Ovary (tissue), 9 donors: ENCODE measurements around the gene RRP15. TPM values are rescaled to one million over a fixed set of nuclear protein-coding genes. Genes with fewer than 3 reads are reported as not detected.

Experiments
- DNase-seq, 5 donors: peaks; one replicate each; pipeline ENCODE4 v3.0.0-alpha.2; 2019 to 2020
- H3K27ac ChIP-seq, 2 donors: fragments of 200-600 bp; one replicate each; pipeline versions ENCODE4 v1.5.1 to v1.8.0; 2019 to 2022
- H3K27me3 ChIP-seq: fragments of 200-600 bp; one replicate; pipeline ENCODE4 v1.8.0; 2022
- H3K36me3 ChIP-seq: fragments of 200-600 bp; sonication (generic); one replicate; pipeline ENCODE4 v1.5.1; 2019
- H3K4me1 ChIP-seq: one replicate; pipeline ENCODE4 v1.8.1; 2013; ENCODE audit warnings: mild to moderate bottlenecking, moderate library complexity; ENCODE audit not compliant: insufficient read depth
- H3K4me3 ChIP-seq: fragments of 200-600 bp; sonication (generic); one replicate; pipeline ENCODE4 v1.5.1; 2017
- H3K9me3 ChIP-seq, 2 donors: fragments of 200-600 bp in 1 of 2; sonication (generic) in 1 of 2; one replicate each; pipeline versions ENCODE4 v1.5.1 to v1.8.1; 2013 to 2019; ENCODE audit warnings: mild to moderate bottlenecking in 1 of 2, moderate library complexity in 1 of 2
- CTCF ChIP-seq, 3 donors: fragments of 450-650 bp in 2 of 3; fragments of 200-600 bp in 1 of 3; IDR thresholded peaks; one replicate each; pipeline versions ENCODE4 v1.5.1 to v1.8.0; 2016 to 2022; ENCODE audit warnings: antibody characterized with exemption in 3 of 3, mild to moderate bottlenecking in 1 of 3
- EP300 ChIP-seq: sonication (generic); formaldehyde crosslinking; IDR thresholded peaks from one replicate; pipeline ENCODE4 v1.6.1; 2017; ENCODE audit warnings: antibody characterized with exemption
- POLR2A ChIP-seq: fragments of 450-650 bp; IDR thresholded peaks from one replicate; pipeline ENCODE4 v1.6.1; 2017; ENCODE audit warnings: antibody characterized with exemption, mild to moderate bottlenecking, moderate library complexity
- WGBS, 3 donors: extraction: QIAGEN DNeasy Blood & Tissue Kit in 1 of 3; methylation state at CpG; one replicate each; pipeline versions ENCODE4 v1.1.5 to v1.1.7; 2013 to 2017; 5-methylcytosine and 5-hydroxymethylcytosine counted together
- intact Hi-C, 4 donors: fragments of 100-400 bp; cut with DNase I; formaldehyde crosslinking; loops; one replicate each; pipeline versions ENCODE4 v1.11.0 to v1.15.1; 2022 to 2023
- polyA plus RNA-seq, 2 donors: library from polyadenylated mRNA; stranded (reverse); fragments of 200-250 nt in 1 of 2; fragments of 350-450 nt in 1 of 2; fragmentation: Illumina TruSeq in 1 of 2; extraction: RNeasy Lipid Tissue Mini Kit (QIAGEN cat#74804) in 1 of 2; gene quantifications; one replicate each; pipeline ENCODE4 v1.2.3, GENCODE V29; 2013 to 2014
- total RNA-seq, 7 donors: library from RNA; depleted of rRNA in 2 of 7; stranded (reverse); fragments of >200 nt in 2 of 7; fragmentation: NEBNext Ultra II Directional in 3 of 7; extraction: Animal tissue kit (Norgen Biotek cat#: 25700) in 3 of 7; gene quantifications; one replicate each; pipeline versions ENCODE4 v1.1.0 to v1.2.4, GENCODE V29; 2016 to 2023
- donor health status: DM: no; HTN: no; CAD: no; lungs with moderate emphysema.
- donor health status: DM: no; HTN: no; CAD: no.
- donor health status: Bipolar disorder and iron deficiency.
- donor health status: DM: yes; HTN: yes; CAD: no.
- donor health status: DM: no; HTN: no; CAD: no.
- donor health status: DM: yes; HTN: yes; CAD: no.

The RRP15 gene
- total and polyA plus RNA-seq, 9 donors = 2.3 to 27.9 (median 17.7) TPM

GRCh38 chr1:218367118-218367517, 82.0 kb downstream of the RRP15 start:
- H3K4me1 ChIP-seq = peaks cover 24% of the 10 kb centered on the region
- WGBS, 3 donors = 15 to 36% (median 16%) methylated on average over 4 of the region's 4 CpGs
- DNase-seq = no peak
- no peaks in the 10 kb centered on the region for H3K36me3 ChIP-seq
- intact Hi-C loops = no loop called here
- no peak overlapping the region for H3K27ac ChIP-seq
- no peaks in the 10 kb centered on the region for H3K27me3 ChIP-seq
- H3K9me3 ChIP-seq = no peaks in the 10 kb centered on the region
- H3K4me3 ChIP-seq = no peak overlapping the region
- TF ChIP-seq CTCF (IDR thresholded peaks at IDR 0.05) (no peak), POLR2A (no peak), EP300 (no peak)

GRCh38 chr1:218368686-218369085, 83.6 kb downstream of the RRP15 start:
- peaks cover 29% of the 10 kb centered on the region for H3K4me1 ChIP-seq
- intact Hi-C loops = no loop called here
- 92 to 98% (median 96%) methylated on average over 7 of the region's 7 CpGs for WGBS, 3 donors
- H3K27me3 ChIP-seq = no peaks in the 10 kb centered on the region
- no peaks in the 10 kb centered on the region for H3K36me3 ChIP-seq
- no peak overlapping the region for H3K27ac ChIP-seq
- no peak for DNase-seq
- TF ChIP-seq EP300 = no peak
- TF ChIP-seq CTCF (IDR thresholded peaks at IDR 0.05) = no peak
- TF ChIP-seq POLR2A = no peak
- H3K9me3 ChIP-seq = no peaks in the 10 kb centered on the region
- H3K4me3 ChIP-seq = no peak overlapping the region

- 6 to 12% (median 7%) methylated on average over 2 of the region's 2 CpGs for WGBS, 3 donors
- Histone ChIP-seq H3K36me3 (no peaks in the 10 kb centered on the region), H3K27me3 (no peaks in the 10 kb centered on the region), H3K27ac (peak overlapping the region in 1 of 2 donors; percentile 24), H3K9me3 (no peaks in the 10 kb centered on the region), H3K4me1 (peaks cover 29% of the 10 kb centered on the region), H3K4me3 (no peak overlapping the region)
- TF ChIP-seq EP300 (no peak), POLR2A (no peak), CTCF (IDR thresholded peaks at IDR 0.05) (no peak)
- no peak for DNase-seq
- intact Hi-C loops = no loop called here
Observed at GRCh38 chr1:218369688-218370511, 84.8 kb downstream of the RRP15 start.

GRCh38 chr1:218371927-218372672, 87.0 kb downstream of the RRP15 start:
- 20 to 33% (median 29%) methylated on average over 8 of the region's 8 CpGs for WGBS, 3 donors
- intact Hi-C loops = no loop called here
- Histone ChIP-seq H3K9me3 (no peaks in the 10 kb centered on the region), H3K36me3 (no peaks in the 10 kb centered on the region), H3K27me3 (no peaks in the 10 kb centered on the region), H3K4me3 (no peak overlapping the region), H3K4me1 (peaks cover 23% of the 10 kb centered on the region), H3K27ac (peak overlapping the region in 1 of 2 donors; percentile 10)
- DNase-seq = peak in 3 of 5 donors; percentile 32 to 40 (median 38)
- TF ChIP-seq POLR2A (no peak), CTCF (IDR thresholded peaks at IDR 0.05) (no peak), EP300 (no peak)
